ENCODE results near the gene OR51B2.

- no peak for TF ChIP-seq SP1 (IDR thresholded peaks at IDR 0.05)
- no peak for TF ChIP-seq SUZ12 (IDR thresholded peaks at IDR 0.05)
- TF ChIP-seq FOXM1 (IDR thresholded peaks at IDR 0.05; ENCODE audit: borderline replicate concordance), result no peak
- no peak for TF ChIP-seq BHLHE40 (IDR thresholded peaks at IDR 0.05; ENCODE audit: borderline replicate concordance)
- no peak for TF ChIP-seq FOXA1 (IDR thresholded peaks at IDR 0.05)
- TF ChIP-seq LEF1 (IDR thresholded peaks at IDR 0.05; ENCODE audit: borderline replicate concordance), result no peak
- TF ChIP-seq TARDBP (IDR thresholded peaks at IDR 0.05), result no peak
- no peak for TF ChIP-seq FOXK2 (IDR thresholded peaks at IDR 0.05)
- TF ChIP-seq ZNF384 (IDR thresholded peaks at IDR 0.05), result no peak
- TF ChIP-seq PKNOX1 (IDR thresholded peaks at IDR 0.05), result no peak
- TF ChIP-seq ELF4 (IDR thresholded peaks at IDR 0.05), result no peak
Measured at GRCh38 chr11:5279471-5280090, 44.5 kb downstream of the OR51B2 start.

All from HEK293T (cell line).